Ascending aorta (tissue), 2 donors: ENCODE measurements around the gene MEIS2. TPM values are rescaled to one million over a fixed set of nuclear protein-coding genes. Genes with fewer than 3 reads are reported as not detected.

Source experiments
- DNase-seq, 2 donors: peaks; one replicate each; pipeline ENCODE4 v3.0.0-alpha.2; 2019; ENCODE audit warnings: low spot score in 2 of 2
- H3K27ac ChIP-seq, 2 donors: fragments of 200-600 bp; sonication (generic); one replicate each; pipeline ENCODE4 v1.5.1; 2016 to 2017; ENCODE audit warnings: mild to moderate bottlenecking in 1 of 2
- H3K27me3 ChIP-seq: fragments of 200-600 bp; sonication (generic); one replicate; pipeline ENCODE4 v1.5.1; 2017
- H3K36me3 ChIP-seq, 2 donors: fragments of 200-600 bp; sonication (generic); one replicate each; pipeline ENCODE4 v1.5.1; 2016
- H3K4me1 ChIP-seq, 2 donors: fragments of 200-600 bp; sonication (generic); one replicate each; pipeline ENCODE4 v1.5.1; 2016 to 2017; ENCODE audit warnings: mild to moderate bottlenecking in 1 of 2
- H3K4me3 ChIP-seq, 2 donors: fragments of 200-600 bp; sonication (generic); one replicate each; pipeline ENCODE4 v1.5.1; 2016 to 2017; ENCODE audit warnings: mild to moderate bottlenecking in 1 of 2
- H3K9me3 ChIP-seq, 2 donors: fragments of 200-600 bp; sonication (generic); one replicate each; pipeline ENCODE4 v1.5.1; 2016
- intact Hi-C: fragments of 100-400 bp; cut with DNase I; formaldehyde crosslinking; loops from one replicate; pipeline ENCODE4 v1.15.1; 2023
- total RNA-seq: library from RNA; depleted of rRNA; stranded (reverse); fragments of >200 nt; gene quantifications from one replicate; pipeline ENCODE4 v1.1.0, GENCODE V29; 2016
- TF ChIP-seq, protein P1 (sequence below), 3 experiments: fragments of 200-600 bp in 2 of 3; fragments of 450-650 bp in 1 of 3; sonication (generic) in 2 of 3; IDR thresholded peaks; one replicate each; pipeline ENCODE4 v1.5.1; 2016 to 2019; ENCODE audit warnings: antibody characterized with exemption in 3 of 3, mild to moderate bottlenecking in 1 of 3, moderate library complexity in 1 of 3

MEIS2 gene
- total RNA-seq, 1 donor from 2014 or later, result 11.5 TPM

DNA sequence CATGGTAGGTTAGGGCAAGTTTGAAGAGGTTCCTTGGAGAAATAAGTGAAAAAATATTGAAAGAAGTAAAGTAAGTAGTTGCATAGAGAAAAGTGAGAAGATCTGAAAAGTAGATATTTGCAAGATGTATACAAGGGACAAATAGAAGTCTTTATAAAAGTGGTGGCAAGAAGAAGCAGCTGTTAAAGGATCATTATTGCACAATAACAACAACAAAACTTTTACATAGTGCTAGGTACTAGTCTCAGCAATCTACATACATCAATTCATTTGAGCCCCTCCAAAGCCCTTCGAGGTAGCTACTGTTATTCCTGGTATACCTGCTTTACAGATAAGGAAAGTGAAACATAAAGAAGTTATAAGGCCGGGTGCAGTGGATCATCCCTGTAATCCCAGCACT lies 239.6 kb downstream of the MEIS2 start:
- intact Hi-C loops, result no loop called here
- Histone ChIP-seq H3K4me1 (no peaks in the 10 kb centered on the region), H3K36me3 (no peaks in the 10 kb centered on the region), H3K9me3 (no peaks in the 10 kb centered on the region), H3K4me3 (no peak overlapping the region), H3K27me3 (no peaks in the 10 kb centered on the region), H3K27ac (no peak overlapping the region)
- no peak for DNase-seq
- TF ChIP-seq, protein P1, sequence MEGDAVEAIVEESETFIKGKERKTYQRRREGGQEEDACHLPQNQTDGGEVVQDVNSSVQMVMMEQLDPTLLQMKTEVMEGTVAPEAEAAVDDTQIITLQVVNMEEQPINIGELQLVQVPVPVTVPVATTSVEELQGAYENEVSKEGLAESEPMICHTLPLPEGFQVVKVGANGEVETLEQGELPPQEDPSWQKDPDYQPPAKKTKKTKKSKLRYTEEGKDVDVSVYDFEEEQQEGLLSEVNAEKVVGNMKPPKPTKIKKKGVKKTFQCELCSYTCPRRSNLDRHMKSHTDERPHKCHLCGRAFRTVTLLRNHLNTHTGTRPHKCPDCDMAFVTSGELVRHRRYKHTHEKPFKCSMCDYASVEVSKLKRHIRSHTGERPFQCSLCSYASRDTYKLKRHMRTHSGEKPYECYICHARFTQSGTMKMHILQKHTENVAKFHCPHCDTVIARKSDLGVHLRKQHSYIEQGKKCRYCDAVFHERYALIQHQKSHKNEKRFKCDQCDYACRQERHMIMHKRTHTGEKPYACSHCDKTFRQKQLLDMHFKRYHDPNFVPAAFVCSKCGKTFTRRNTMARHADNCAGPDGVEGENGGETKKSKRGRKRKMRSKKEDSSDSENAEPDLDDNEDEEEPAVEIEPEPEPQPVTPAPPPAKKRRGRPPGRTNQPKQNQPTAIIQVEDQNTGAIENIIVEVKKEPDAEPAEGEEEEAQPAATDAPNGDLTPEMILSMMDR (IDR thresholded peaks at IDR 0.05), result no peak

DNA sequence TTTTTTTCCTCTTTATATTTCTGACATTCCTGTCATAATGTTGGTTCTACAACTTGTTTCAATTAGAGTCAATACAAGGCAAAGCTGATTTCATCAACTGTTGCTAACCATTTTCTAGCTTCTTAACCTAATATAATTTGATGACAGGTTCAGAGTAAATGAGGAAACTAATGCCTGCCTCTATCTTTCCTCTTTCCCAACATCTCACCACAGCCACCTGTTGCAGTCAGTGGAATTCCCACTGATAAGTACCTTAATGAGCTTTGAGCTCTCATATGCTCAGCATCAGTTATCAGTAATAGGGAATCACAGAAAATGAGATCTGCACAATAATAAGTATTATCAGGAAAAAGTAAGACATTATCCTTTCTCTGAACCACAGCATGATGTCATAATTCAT lies 241.9 kb downstream of the MEIS2 start:
- DNase-seq, result no peak
- Histone ChIP-seq H3K27ac (no peak overlapping the region), H3K4me1 (no peaks in the 10 kb centered on the region), H3K9me3 (no peaks in the 10 kb centered on the region), H3K4me3 (no peak overlapping the region), H3K27me3 (no peaks in the 10 kb centered on the region), H3K36me3 (no peaks in the 10 kb centered on the region)
- TF ChIP-seq, protein P1 (IDR thresholded peaks at IDR 0.05), result no peak
- intact Hi-C loops, result no loop called here

DNA sequence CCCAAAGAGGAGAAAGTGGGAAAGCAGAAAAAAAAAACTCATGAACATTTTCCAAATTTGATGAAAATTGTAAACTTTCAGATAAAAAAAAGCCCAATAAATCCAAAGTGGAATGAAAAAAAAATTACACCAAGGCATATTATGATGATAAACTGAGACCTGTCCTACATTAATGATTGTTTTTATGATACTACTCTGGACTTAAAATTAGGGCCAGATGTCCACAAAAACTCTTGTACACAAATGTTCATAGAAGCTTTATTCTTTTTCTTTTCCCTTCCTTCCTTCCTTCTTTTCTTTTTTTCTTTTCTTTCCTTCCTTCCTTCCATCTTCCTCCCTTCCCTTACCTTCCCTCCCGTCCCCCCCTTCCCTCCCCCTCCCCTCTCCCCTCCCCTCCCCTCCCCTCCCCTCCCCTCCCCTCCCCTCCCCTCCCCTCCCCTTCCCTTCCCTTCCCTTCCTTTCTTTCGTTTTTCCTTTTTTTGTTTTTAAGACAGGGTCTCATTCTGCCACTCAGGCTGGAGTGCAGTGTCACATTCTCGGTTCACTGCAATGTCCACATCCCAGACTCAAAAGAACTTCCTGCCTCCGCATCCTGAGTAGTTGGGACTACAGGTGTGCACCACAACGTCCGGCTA lies 243.9 kb downstream of the MEIS2 start:
- Histone ChIP-seq H3K27ac (no peak overlapping the region), H3K27me3 (no peaks in the 10 kb centered on the region), H3K4me1 (no peaks in the 10 kb centered on the region), H3K36me3 (no peaks in the 10 kb centered on the region), H3K4me3 (no peak overlapping the region), H3K9me3 (no peaks in the 10 kb centered on the region)
- DNase-seq, result no peak
- TF ChIP-seq, protein P1 (IDR thresholded peaks at IDR 0.05), result no peak
- intact Hi-C loops, result no loop called here

DNA sequence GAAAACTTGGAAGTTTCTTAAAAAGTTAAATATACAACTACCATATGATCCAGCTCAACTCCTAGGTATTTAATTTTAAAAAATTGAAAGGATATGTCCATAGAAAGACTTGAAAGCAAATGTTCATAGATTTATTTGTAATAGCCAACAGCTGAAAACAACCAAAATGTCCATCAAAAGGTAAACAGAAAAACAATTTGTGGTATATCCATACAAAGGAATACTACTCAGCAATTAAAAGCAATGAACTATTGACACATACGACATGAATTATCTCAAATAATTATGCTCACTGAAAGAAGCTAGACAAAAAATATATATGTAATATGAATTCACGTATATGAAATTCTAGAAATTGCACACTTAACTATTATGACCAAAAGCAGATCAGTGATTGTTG lies 249.5 kb downstream of the MEIS2 start:
- Histone ChIP-seq H3K27ac (no peak overlapping the region), H3K27me3 (no peaks in the 10 kb centered on the region), H3K4me3 (no peak overlapping the region), H3K4me1 (no peaks in the 10 kb centered on the region), H3K36me3 (no peaks in the 10 kb centered on the region), H3K9me3 (no peaks in the 10 kb centered on the region)
- no peak for DNase-seq
- intact Hi-C loops, result no loop called here
- TF ChIP-seq, protein P1 (IDR thresholded peaks at IDR 0.05), result no peak

DNA sequence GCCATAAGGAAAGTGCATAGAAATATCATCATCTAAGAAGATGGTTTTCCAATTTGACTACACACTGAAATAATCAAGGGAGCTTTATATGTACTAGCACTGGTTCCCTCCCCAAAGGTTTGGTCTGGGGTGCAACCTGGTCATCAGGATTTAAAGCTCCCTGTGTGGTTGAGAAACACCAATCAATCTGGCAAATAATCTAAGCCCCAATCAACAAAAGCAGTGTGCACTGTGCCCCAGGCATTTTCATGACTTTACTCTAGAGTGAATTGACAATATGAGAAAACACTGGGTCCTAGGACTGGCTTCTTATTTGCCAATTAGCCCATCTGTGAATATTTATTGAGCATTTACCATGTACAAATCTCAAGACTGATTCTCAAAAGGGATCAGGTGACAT lies 255.1 kb downstream of the MEIS2 start:
- Histone ChIP-seq H3K4me3 (no peak overlapping the region), H3K9me3 (no peaks in the 10 kb centered on the region), H3K27me3 (no peaks in the 10 kb centered on the region), H3K27ac (no peak overlapping the region), H3K36me3 (no peaks in the 10 kb centered on the region), H3K4me1 (no peaks in the 10 kb centered on the region)
- DNase-seq, result no peak
- intact Hi-C loops, result no loop called here
- TF ChIP-seq, protein P1 (IDR thresholded peaks at IDR 0.05), result no peak

DNA sequence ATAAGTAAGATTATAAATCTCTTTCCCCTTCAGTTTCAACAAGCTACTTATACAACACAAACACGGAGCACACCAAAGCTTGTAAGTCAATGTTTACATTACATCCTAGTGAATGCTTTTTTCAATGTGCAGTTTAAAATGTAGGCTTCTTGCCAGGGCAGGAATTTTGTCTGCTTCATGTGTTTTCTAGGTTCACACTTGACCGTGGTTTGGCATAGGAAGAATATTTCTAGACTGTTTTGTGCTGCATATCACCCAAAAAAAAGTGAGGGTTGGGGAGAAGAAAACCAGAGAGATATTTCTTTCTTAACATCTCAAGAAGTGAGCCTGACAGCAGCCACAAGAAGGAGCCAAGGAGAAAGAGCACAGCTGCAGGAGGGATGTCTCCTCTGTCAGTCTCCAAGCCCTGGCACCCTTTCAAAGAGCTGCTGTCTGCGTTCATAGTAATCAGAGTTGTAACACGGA lies 255.8 kb downstream of the MEIS2 start:
- Histone ChIP-seq H3K27ac (no peak overlapping the region), H3K36me3 (no peaks in the 10 kb centered on the region), H3K4me1 (no peaks in the 10 kb centered on the region), H3K4me3 (no peak overlapping the region), H3K9me3 (no peaks in the 10 kb centered on the region), H3K27me3 (no peaks in the 10 kb centered on the region)
- TF ChIP-seq, protein P1 (IDR thresholded peaks at IDR 0.05), result no peak
- intact Hi-C loops, result no loop called here
- no peak for DNase-seq
